Lower lobe of right lung (tissue), 2 donors: ENCODE data around the gene CBX3. TPM values are rescaled to one million over a fixed set of nuclear protein-coding genes. Genes with fewer than 3 reads are reported as not detected.

ENCODE experiments used
- ATAC-seq, 2 donors: fragments of 200-7000 bp; cut with Tn5 transposase; one replicate each; pipeline ENCODE4 v1.9.1; 2020 to 2022; ENCODE audit warnings: mild to moderate bottlenecking in 2 of 2, moderate library complexity in 2 of 2
- DNase-seq: peaks from one replicate; pipeline ENCODE4 v3.0.0-alpha.2; 2020
- H3K27ac ChIP-seq: fragments of 200-600 bp; one replicate; pipeline ENCODE4 v1.8.0; 2022
- H3K27me3 ChIP-seq: fragments of 200-600 bp; one replicate; pipeline ENCODE4 v1.8.0; 2022; ENCODE audit warnings: low read depth
- H3K36me3 ChIP-seq: fragments of 200-600 bp; one replicate; pipeline ENCODE4 v1.8.0; 2022; ENCODE audit warnings: mild to moderate bottlenecking
- H3K4me1 ChIP-seq: fragments of 200-600 bp; one replicate; pipeline ENCODE4 v1.8.0; 2022
- H3K4me3 ChIP-seq: fragments of 200-600 bp; one replicate; pipeline ENCODE4 v1.8.0; 2022; ENCODE audit warnings: mild to moderate bottlenecking
- H3K9me3 ChIP-seq: fragments of 200-600 bp; one replicate; pipeline ENCODE4 v1.8.0; 2022
- intact Hi-C: fragments of 100-400 bp; cut with DNase I; formaldehyde crosslinking; loops from one replicate; pipeline ENCODE4 v1.11.0; 2022
- total RNA-seq: library from RNA; stranded (reverse); fragmentation: NEBNext Ultra II Directional; extraction: Animal tissue kit (Norgen Biotek cat#: 25700); gene quantifications from one replicate; pipeline ENCODE4 v1.2.1, GENCODE V29; 2021
- TF ChIP-seq, protein P1 (sequence below): fragments of 200-600 bp; IDR thresholded peaks from one replicate; pipeline ENCODE4 v1.8.0; 2022; ENCODE audit warnings: antibody characterized with exemption, mild to moderate bottlenecking
- donor health status: DM: no; HTN: yes; CAD: no; lungs with severe emphysema.

CBX3 gene
- total RNA-seq, 1 donor from 2014 or later: 94.3 TPM

- TF ChIP-seq, protein P1, sequence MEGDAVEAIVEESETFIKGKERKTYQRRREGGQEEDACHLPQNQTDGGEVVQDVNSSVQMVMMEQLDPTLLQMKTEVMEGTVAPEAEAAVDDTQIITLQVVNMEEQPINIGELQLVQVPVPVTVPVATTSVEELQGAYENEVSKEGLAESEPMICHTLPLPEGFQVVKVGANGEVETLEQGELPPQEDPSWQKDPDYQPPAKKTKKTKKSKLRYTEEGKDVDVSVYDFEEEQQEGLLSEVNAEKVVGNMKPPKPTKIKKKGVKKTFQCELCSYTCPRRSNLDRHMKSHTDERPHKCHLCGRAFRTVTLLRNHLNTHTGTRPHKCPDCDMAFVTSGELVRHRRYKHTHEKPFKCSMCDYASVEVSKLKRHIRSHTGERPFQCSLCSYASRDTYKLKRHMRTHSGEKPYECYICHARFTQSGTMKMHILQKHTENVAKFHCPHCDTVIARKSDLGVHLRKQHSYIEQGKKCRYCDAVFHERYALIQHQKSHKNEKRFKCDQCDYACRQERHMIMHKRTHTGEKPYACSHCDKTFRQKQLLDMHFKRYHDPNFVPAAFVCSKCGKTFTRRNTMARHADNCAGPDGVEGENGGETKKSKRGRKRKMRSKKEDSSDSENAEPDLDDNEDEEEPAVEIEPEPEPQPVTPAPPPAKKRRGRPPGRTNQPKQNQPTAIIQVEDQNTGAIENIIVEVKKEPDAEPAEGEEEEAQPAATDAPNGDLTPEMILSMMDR: peak; percentile 68
- Histone ChIP-seq H3K27ac (peak overlapping the region; percentile 99), H3K36me3 (peaks cover 50% of the 10 kb centered on the region), H3K4me1 (peaks cover 52% of the 10 kb centered on the region), H3K9me3 (no peaks in the 10 kb centered on the region), H3K4me3 (peak overlapping the region; percentile 83), H3K27me3 (no peaks in the 10 kb centered on the region)
- DNase-seq (no peak), ATAC-seq (no peak)
- intact Hi-C loops: no loop called here
Observed at GRCh38 chr7:26198133-26198780, 3.3 kb upstream of the CBX3 start.

- peaks cover 45% of the 10 kb centered on the region for H3K36me3 ChIP-seq
- H3K27me3 ChIP-seq: no peaks in the 10 kb centered on the region
- intact Hi-C loops: no loop called here
- peaks cover 52% of the 10 kb centered on the region for H3K4me1 ChIP-seq
- DNase-seq: no peak
- H3K4me3 ChIP-seq: peak overlapping the region; percentile 83
- TF ChIP-seq, protein P1: no peak
- H3K9me3 ChIP-seq: no peaks in the 10 kb centered on the region
- ATAC-seq: no peak
- peak overlapping the region; percentile 99 for H3K27ac ChIP-seq
Observed at GRCh38 chr7:26198781-26199169, 2.8 kb upstream of the CBX3 start.

GRCh38 chr7:26199301-26200037, 2.1 kb upstream of the CBX3 start:
- H3K4me3 ChIP-seq: peak overlapping the region; percentile 83
- TF ChIP-seq, protein P1: no peak
- no peaks in the 10 kb centered on the region for H3K9me3 ChIP-seq
- intact Hi-C loops: no loop called here
- DNase-seq (peak; percentile 77), ATAC-seq (peak in 1 of 2 donors; percentile 49)
- H3K36me3 ChIP-seq: peaks cover 38% of the 10 kb centered on the region
- H3K4me1 ChIP-seq: peaks cover 52% of the 10 kb centered on the region
- peak overlapping the region; percentile 99 for H3K27ac ChIP-seq
- no peaks in the 10 kb centered on the region for H3K27me3 ChIP-seq

DNA sequence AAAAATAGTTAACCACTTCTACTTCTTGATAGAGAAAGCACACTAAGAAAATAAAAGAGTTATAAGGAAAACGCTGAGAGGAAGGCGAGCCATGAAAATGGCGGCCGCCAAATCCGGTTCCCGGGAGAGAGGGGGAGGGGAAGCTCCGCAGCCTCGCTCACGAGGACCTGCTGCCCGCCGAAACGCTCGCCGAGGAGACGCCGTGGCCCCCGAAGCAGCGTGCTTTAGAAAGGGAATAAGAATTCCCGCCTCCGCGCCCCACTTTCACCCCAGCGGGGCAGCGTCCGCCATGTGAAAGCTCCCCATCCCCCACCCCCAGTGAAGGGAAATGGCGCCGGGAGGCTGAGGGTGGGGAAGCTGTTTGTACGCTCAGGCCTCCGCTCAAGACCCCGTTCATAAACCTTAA, 1.5 kb upstream of the CBX3 start:
- TF ChIP-seq, protein P1: no peak
- ATAC-seq (peak; percentile 36 to 59), DNase-seq (peak; percentile 79)
- intact Hi-C loops: no loop called here
- Histone ChIP-seq H3K4me3 (peak overlapping the region; percentile 83), H3K4me1 (peaks cover 52% of the 10 kb centered on the region), H3K9me3 (no peaks in the 10 kb centered on the region), H3K27me3 (no peaks in the 10 kb centered on the region), H3K36me3 (peaks cover 32% of the 10 kb centered on the region), H3K27ac (peak overlapping the region; percentile 99)

DNA sequence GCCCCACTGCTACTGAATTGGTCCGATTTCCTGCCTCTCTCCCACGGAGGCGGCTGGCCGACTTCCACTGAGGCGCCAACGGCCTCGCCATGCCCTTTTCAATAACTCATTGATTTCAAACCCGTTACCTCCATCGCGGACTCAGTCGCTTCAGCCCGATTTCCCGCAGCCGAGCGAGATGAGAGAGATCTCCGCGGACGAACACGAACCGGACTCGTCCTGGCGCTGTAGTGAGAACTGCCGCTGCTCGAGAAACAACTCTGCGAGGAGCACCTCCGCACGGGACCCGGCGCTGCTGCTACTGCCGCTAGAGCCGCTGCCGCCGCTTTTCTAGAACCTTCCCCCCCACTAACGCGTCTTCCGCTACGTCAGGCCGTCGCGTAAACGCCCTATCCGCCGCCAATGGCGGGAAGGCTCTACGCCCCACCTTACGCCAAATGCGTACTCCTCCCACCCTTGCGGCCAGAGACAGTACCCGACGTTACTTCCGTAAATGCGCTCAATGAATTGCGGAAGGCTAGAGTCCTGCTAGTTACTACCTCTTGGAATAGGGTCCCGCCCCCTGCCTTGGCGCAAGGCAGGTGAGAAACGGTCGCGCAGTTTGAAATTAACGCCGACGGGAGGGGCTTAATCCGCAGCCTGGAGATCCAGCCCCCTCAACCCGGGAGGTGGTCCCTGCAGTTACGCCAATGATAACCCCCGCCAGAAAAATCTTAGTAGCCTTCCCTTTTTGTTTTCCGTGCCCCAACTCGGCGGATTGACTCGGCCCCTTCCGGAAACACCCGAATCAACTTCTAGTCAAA, 900 bp upstream of the CBX3 start, which contains the start of gene HNRNPA2B1:
HNRNPA2B1 (minus strand) TSS at position 303 of the 803 bp plus-strand sequence; CDS start at position 134, 169 bp downstream.
- peak; percentile 97 for DNase-seq
- Histone ChIP-seq H3K4me1 (peaks cover 52% of the 10 kb centered on the region), H3K27ac (peak within 1 kb of the TSS; percentile 99), H3K4me3 (peak within 1 kb of the TSS; percentile 83), H3K9me3 (no peaks in the 10 kb centered on the region), H3K27me3 (no peaks in the 10 kb centered on the region), H3K36me3 (peaks cover 27% of the 10 kb centered on the region)
- intact Hi-C loops: no loop called here
- TF ChIP-seq, protein P1: no peak
- ATAC-seq: peak; percentile 89 to 95
